ENCODE results near the gene DAD1. TPM values are rescaled to one million over a fixed set of nuclear protein-coding genes. Genes with fewer than 3 reads are reported as not detected.
"Not testable (repeated sequence)": the region's sequence is repeated elsewhere in the genome, so short reads cannot be mapped to it uniquely, and the experiment has no call there.

DAD1 gene
- total RNA-seq, 2 donors from 2014 or later: 250 to 251 TPM

DNA sequence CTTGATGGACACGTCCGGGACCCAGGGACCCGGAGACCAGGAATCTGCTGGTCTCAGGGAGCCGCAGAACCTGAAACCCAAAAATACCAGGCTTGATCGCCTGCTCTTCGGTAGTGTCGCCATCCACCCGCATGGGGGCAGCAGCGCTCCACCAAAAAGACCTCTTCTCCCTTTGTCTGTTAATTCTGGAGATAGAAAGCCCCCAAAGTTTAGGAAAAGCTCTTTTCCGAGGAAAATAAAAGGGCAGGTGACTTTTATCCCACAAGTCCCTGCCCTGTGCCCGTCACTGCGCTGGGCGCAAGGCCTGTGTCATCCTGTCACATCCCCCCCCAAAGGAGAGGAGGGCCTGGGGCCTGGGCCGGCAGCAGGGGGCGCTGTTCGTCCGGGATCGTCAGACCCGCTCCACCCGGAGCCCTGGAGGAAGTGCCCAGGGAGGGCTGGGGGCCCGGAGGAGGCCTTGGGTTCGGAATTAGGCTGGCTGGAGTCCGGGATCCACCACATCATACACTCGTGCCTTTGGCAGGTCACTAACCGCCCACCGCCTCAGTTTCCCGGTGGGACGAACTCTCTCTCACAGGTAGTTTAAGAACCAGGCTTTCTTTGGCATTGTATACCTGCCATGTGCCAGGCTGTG, 31.9 kb downstream of the DAD1 start:
- Histone ChIP-seq H3K27me3 (no peaks in the 10 kb centered on the region), H3K36me3 (peaks cover under 1% of the 10 kb centered on the region), H3K27ac (peak overlapping the region; percentile 47), H3K4me3 (peak overlapping the region; percentile 23 to 35), H3K9me3 (no peaks in the 10 kb centered on the region), H3K4me1 (peaks cover 0 to 41% of the 10 kb centered on the region in 2 donors)
- DNase-seq (ENCODE audit: low spot score): peak; percentile 72
- TF ChIP-seq, protein P1, sequence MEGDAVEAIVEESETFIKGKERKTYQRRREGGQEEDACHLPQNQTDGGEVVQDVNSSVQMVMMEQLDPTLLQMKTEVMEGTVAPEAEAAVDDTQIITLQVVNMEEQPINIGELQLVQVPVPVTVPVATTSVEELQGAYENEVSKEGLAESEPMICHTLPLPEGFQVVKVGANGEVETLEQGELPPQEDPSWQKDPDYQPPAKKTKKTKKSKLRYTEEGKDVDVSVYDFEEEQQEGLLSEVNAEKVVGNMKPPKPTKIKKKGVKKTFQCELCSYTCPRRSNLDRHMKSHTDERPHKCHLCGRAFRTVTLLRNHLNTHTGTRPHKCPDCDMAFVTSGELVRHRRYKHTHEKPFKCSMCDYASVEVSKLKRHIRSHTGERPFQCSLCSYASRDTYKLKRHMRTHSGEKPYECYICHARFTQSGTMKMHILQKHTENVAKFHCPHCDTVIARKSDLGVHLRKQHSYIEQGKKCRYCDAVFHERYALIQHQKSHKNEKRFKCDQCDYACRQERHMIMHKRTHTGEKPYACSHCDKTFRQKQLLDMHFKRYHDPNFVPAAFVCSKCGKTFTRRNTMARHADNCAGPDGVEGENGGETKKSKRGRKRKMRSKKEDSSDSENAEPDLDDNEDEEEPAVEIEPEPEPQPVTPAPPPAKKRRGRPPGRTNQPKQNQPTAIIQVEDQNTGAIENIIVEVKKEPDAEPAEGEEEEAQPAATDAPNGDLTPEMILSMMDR (IDR thresholded peaks at IDR 0.05): peak; percentile 98 to 99

DNA sequence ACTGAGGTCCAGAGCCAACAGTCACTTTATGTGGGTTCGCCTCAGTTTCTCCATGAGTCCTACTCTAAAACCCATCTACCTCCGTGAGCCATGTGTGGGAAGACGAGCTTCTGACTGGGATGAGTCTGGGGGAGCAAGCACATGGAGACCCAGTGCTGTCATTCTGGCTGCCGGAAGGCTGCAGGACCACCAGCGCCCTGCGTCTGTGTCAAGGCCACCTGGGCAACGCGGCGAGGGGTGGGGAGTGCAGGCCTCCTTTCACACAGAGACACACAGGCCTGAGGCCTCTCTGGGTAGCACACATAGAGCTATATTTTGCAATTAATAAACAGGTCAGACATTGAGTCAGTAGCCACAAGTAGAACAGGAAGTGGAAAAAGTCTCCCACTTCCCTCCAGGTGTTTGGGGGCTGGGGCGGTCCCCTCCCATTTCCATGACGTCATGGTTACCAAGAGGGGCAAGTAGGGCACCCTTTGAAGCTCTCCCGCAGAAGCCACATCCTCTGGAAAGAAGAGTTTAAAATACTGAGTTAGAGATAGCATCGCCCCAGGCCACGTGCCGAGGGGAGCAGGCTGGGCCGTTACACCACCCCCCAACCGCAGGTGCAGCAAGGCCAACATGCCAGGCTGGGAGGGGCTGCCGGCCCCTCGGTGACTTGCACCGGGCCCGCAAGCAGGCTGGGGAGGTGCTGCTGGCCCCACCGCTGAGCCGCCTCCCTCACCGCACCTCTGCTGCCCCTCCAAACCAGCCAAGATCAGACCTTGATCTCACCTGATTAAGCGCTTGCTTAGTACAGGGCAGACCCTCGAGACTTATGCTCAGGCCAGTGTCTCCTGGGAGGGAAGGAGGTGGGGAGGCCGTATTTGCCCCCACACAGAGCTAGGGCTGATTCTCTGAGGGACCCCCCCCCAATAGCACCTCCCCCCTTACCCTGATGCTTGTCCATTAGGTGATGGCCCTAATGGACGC, 32.7 kb downstream of the DAD1 start:
- DNase-seq (ENCODE audit: low spot score): no peak
- no peaks in the 10 kb centered on the region for H3K9me3 ChIP-seq
- H3K27ac ChIP-seq: peak overlapping the region; percentile 47
- H3K4me1 ChIP-seq: peaks cover 0 to 41% of the 10 kb centered on the region in 2 donors
- TF ChIP-seq, protein P1 (IDR thresholded peaks at IDR 0.05): no peak
- peak overlapping the region in 1 of 2 donors; percentile 35 for H3K4me3 ChIP-seq
- peaks cover 4% of the 10 kb centered on the region for H3K36me3 ChIP-seq
- H3K27me3 ChIP-seq: no peaks in the 10 kb centered on the region

DNA sequence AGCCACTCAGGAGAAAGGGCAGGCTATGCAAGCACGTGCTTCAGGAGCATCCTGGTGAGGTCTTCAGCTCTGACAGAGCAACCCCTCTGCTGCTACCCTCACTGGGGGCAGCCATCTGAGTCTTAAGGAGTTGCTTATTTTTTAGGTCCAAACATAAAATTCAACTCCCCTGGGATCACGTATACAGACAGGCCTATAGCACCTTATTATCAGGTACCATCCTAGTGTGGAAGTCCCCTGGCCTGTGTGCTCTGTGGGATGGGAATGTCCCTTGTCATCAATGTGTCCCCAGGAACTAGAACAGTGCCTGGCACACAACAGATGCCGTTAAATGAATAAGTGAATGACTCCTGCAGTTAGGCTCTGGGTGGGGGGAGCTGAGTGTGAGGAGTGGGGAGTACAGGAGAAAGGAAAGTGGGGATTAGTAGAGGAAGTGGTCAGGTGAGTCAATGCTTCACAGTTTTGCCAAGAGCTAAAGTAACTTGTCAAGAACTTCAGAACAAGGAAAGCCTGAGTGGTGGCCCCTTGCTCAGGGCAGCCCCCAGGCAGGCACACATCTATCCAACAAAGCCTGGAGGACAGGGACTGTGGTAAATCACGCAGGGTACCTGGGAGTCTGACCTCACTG, 33.5 kb downstream of the DAD1 start:
- Histone ChIP-seq H3K4me3 (no peak overlapping the region), H3K4me1 (peaks cover 0 to 44% of the 10 kb centered on the region in 2 donors), H3K27me3 (no peaks in the 10 kb centered on the region), H3K9me3 (no peaks in the 10 kb centered on the region), H3K36me3 (peaks cover 4% of the 10 kb centered on the region), H3K27ac (no peak overlapping the region)
- TF ChIP-seq, protein P1 (IDR thresholded peaks at IDR 0.05): no peak
- no peak for DNase-seq (ENCODE audit: low spot score)

DNA sequence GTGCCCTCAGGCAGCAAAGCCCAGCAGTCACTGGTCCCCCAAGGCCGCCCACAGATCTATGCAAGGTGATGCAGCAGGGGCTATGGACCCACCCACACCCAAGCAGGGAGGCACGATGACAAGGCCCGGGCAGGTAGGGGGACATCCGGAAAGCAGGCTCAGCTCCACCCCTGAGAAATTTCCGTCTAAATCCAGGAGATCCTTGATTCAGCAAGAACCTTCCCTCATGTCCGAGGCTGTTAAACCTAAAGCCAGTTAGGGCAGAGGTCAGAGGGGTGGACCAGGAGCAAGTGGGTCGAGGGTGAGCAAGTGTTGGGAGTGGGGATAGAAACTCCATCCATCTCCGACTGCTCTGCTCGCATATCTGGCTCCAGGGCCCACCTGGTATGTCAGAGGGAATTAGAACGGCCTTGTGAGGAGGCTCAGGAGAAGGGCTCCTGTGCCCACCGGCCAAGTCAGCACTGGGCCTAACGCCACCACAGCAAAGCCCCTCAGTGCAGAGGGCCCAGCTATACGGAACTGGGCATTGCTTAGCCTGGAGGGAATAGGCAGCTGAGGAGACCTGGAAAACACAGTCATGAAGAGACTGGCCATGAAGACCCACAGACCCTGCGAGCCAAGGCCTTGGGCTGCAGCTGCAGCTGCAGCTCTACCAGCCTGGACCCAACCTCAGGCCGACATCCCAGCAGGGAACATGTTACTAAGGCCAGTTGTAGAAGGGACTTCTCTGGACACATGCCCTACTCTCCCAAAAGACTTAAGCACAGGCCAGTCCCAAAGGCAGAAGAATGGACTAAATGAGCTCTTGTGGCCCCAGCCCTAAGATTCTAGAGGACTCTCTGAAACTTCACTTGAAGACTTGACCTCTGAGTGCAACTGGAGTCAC, 34.3 kb downstream of the DAD1 start:
- no peaks in the 10 kb centered on the region for H3K9me3 ChIP-seq
- H3K36me3 ChIP-seq: peaks cover 4% of the 10 kb centered on the region
- TF ChIP-seq, protein P1 (IDR thresholded peaks at IDR 0.05): no peak
- H3K4me3 ChIP-seq: no peak overlapping the region
- DNase-seq (ENCODE audit: low spot score): no peak
- peaks cover 0 to 45% of the 10 kb centered on the region in 2 donors for H3K4me1 ChIP-seq
- no peak overlapping the region for H3K27ac ChIP-seq
- no peaks in the 10 kb centered on the region for H3K27me3 ChIP-seq

DNA sequence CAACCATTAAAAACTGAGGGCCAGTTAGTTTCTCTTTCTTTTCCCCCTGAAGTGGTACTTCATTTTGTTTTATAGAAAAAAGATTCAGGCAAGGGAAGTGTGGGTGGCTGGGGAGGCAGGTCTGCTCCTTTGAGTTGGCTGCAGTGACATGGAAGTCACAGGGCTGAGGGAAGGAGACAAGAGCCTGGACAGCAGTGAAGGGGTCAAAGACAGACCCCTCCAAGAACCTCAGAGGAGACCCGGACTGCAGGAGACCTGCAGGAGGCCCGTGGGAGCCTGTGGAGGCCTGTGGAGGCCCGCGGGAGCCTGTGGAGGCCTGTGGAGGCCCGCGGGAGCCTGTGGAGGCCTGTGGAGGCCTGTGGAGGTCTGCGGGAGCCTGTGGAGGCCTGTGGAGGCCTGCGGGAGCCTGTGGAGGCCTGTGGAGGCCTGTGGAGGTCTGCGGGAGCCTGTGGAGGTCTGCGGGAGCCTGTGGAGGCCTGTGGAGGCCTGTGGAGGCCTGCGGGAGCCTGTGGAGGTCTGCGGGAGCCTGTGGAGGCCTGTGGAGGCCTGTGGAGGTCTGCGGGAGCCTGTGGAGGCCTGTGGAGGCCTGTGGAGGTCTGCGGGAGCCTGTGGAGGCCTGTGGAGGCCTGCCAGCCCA, 35.0 kb downstream of the DAD1 start:
- not testable (repeated sequence) for H3K27me3 ChIP-seq; H3K27ac ChIP-seq; H3K9me3 ChIP-seq; H3K36me3 ChIP-seq; H3K4me3 ChIP-seq; DNase-seq (ENCODE audit: low spot score)
- peaks cover 0 to 38% of the 10 kb centered on the region in 2 donors for H3K4me1 ChIP-seq
